AG09319 (cell line): Measurements from ENCODE around the gene CCT7.

ENCODE experiments used
- DNase-seq: peaks from one replicate; pipeline ENCODE4 v3.0.0-alpha.2; 2010; ENCODE audit warnings: low read depth; ENCODE audit errors: extremely low read depth
- TF ChIP-seq, protein P1 (sequence below): IDR thresholded peaks from 2 replicates; pipeline ENCODE4 v1.5.1; 2011; ENCODE audit warnings: low read depth, mild to moderate bottlenecking, inconsistent platforms, low read length, moderate library complexity

The CCT7 gene

DNA sequence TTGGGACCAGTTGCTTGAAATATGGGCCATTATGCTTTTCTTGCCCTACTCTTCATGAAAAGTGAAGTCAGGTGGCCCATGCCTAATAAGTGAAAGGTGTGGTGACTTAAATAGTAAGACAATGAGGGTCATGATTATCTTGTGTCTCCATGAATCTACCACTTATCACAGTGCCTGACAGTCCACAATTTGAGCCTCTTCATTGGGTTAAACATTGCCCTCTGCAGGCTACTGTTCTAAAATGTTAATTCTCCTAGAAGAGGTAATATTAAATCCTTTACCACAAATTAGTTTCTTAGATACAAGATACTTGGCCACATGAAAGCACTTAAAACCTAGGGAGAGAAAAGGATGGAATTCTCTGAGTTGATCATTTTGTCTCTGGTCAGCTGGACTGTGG, 55.2 kb downstream of the CCT7 start:
- no peak for DNase-seq
- TF ChIP-seq, protein P1, sequence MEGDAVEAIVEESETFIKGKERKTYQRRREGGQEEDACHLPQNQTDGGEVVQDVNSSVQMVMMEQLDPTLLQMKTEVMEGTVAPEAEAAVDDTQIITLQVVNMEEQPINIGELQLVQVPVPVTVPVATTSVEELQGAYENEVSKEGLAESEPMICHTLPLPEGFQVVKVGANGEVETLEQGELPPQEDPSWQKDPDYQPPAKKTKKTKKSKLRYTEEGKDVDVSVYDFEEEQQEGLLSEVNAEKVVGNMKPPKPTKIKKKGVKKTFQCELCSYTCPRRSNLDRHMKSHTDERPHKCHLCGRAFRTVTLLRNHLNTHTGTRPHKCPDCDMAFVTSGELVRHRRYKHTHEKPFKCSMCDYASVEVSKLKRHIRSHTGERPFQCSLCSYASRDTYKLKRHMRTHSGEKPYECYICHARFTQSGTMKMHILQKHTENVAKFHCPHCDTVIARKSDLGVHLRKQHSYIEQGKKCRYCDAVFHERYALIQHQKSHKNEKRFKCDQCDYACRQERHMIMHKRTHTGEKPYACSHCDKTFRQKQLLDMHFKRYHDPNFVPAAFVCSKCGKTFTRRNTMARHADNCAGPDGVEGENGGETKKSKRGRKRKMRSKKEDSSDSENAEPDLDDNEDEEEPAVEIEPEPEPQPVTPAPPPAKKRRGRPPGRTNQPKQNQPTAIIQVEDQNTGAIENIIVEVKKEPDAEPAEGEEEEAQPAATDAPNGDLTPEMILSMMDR: no peak

DNA sequence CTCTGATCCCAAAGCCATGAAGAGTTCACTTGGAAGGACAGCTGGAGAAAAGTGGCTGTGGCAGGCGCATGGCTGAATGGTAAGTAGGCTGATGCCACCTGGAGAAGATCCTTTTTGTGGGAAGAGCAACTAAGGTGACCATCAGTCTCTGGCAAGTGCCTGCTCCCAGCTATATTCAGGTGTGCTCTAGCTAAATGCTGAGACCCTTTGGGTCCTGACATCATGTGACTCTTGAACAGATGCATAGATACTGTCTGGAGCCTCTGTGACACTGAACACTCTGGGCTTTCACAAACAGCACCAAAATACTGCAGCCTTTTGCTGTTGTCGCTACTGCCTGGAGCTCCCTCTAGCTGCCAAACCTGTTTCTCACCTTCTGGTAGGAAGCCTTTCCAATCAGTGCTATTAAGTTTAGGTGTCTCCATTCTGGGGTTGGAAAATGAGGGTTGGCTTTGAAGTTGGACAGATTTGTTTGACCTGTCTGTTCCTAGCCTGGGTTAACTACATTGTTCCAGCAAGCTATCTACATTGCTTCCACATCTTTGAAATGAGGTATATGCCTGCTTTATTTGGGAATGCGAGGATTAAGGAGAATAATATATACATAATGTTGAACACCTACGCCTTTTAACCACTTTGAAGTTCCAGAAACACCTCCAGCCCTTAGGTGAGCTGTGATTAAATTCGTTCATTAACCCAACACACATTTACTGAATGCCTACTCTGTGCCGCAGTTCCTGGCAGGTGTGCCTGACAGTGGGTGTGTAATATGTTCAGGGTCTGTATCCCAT, 56.1 kb downstream of the CCT7 start:
- TF ChIP-seq, protein P1: peak; percentile 50
- DNase-seq: no peak

DNA sequence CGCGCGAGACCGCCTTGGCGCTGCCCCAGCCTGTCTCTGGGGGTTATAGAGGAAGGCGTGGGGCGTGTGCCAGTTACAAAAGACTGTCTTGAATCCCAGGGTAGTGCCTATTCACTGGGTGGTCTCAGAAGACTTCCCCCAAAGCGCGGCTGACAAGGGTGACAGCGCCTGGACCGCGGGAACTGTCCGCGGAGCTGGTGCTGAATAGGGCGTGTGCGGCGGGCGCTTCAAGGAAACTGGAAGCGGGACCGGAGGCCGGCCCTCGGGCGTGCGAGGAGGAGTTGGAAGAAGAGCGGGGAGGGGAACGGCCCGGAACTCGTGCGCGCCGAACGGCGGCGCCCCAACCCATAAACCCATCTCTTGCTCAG, 57.0 kb downstream of the CCT7 start:
- DNase-seq: no peak
- TF ChIP-seq, protein P1: no peak

DNA sequence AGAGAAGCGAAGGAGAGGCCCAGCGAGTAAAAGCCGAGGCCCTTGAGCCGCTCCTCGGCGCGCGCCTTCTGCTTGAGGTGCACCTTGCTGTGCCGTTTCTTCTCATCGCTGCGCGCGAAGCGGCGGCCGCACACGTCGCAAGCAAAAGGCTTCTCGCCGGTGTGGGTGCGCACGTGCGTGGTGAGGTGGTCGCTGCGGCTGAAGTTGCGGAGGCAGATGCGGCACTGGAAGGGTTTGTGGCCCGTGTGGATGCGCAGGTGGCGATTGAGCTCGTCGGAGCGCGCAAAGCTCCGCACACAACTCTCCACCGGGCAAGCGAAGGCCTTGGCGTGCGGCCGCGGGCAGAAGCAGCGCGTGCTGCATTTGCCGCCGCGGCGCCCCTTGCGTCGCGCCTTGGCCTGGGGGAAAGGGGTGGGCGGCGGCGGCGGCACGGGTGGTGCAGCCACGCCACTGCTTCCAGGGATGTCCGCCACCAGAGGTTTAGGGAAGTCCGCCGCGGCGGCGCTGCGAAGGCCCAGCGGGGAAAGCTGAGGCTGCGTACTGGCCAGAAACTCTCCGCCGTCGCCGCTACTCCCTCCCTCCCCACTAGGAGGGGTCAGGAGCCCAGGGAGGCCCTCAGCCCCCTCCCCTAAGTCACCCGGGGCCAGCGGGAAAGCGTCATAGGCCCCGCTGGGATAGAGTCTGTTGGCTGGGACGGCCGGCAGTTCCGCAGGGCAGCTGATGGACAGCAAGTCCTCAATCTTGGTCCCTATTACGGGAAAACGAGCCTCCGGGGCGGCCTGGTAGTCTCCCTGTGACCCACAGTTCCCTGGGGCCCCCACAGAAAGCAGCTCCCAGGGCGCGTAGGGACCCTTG, 57.6 kb downstream of the CCT7 start:
- DNase-seq: no peak
- TF ChIP-seq, protein P1: no peak

DNA sequence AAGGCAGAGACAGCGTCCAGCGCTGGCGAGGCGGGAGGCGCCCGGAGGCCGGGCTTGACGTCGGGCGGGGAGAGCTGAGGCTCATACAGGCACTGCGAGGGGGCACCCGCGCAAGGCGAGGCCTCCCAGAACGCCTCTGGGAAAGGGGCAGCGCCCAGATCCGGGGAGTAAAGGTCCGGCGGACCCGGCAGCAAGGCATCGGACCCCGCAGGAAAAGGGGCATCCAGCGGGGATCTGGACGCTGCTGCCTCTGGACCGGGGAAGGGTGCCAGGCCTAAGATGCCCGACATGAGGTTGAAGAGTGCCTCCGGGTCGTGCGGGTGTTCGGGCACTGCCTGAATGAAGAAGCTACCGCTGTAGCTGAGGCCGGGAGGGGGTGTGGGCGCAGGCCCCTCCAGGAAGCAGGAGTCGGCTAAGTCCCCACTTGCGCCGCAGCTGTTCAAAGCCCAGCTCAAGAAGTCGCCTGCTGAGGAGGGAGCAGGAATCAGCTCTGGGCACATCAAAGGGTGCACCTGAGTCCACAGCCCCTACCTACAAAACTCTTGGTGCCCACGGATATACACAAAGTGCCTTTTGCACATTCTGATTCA, 58.3 kb downstream of the CCT7 start:
- no peak for DNase-seq
- TF ChIP-seq, protein P1: no peak

DNA sequence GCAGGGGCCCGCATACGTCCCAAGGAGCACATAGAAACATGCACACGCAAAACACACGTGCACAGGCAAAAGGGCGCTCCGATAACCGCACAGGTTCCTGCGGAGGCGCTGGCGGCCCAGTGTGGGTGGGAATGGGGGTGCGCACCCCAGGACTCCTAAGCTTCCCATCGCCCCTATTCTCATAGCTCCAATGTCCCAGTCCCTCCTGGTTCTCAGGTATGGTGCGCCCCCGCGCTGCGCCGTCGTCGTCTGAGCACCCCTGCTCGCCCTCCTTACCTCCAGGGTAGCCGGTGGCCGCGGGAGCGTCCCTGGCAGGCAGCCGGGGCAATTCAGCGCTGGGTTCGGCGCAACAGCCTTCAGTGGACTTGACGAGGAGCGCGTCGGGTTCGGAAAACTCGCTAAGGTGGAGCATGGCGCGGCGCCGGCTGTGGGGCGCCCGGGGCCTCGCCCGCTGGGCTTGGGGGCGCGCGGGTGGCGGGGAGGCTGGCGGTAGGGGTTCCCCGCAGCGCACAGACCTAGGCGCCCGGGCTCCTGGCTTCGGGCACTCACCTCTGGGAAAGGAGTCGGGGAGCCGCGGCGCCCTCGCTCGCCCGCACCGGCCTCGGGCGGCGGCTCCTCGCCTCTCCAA, 58.9 kb downstream of the CCT7 start:
- TF ChIP-seq, protein P1: no peak
- DNase-seq: no peak
